Posterior vena cava (tissue), 2 donors: ENCODE data around the gene OTOF. TPM values are rescaled to one million over a fixed set of nuclear protein-coding genes. Genes with fewer than 3 reads are reported as not detected.
A peak's percentile ranks its signal among the peaks of the same experiment; 100 is the strongest.
"Not testable (repeated sequence)": the region's sequence is repeated elsewhere in the genome, so short reads cannot be mapped to it uniquely, and the experiment has no call there.

Experiments
- DNase-seq: peaks from one replicate; pipeline ENCODE4 v3.0.0-alpha.2; 2020; ENCODE audit warnings: low spot score
- intact Hi-C, 2 donors: fragments of 100-400 bp; cut with DNase I; formaldehyde crosslinking; loops; one replicate each; pipeline versions ENCODE4 v1.14.1 to v1.14.2; 2022 to 2023
- total RNA-seq, 2 donors: library from RNA; stranded (reverse); fragmentation: NEBNext Ultra II Directional; extraction: Animal tissue kit (Norgen Biotek cat#: 25700); gene quantifications; one replicate each; pipeline ENCODE4 v1.2.1, GENCODE V29; 2021
- donor health status: DM: yes; HTN: yes; CAD: no.
- donor health status: DM: yes; HTN: yes; CAD: no.

OTOF gene
- total RNA-seq, 2 donors from 2014 or later, result 0.29 to 0.32 TPM

- intact Hi-C loops, result no loop called here
- no peak for DNase-seq
Observed at GRCh38 chr2:26471766-26472706, 5.9 kb downstream of the OTOF start.

DNA sequence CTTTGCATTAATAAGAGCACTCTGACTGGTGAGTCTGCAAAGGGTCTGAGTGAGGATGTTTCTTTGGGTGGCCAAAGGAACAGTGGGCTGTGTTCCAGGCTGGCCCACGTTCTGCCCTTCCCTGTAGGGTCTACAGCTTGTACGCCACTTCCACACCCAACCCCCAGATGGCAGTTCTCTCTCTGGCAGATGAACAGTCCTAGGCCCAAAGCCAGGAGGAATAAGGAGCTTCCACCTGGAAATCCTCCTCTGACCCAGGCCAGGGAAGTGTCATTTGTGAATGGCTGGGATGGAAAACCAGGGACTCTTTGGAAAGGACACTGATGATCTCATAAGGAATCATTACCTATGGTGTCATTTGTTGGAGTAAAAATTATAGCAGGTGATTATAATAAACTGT, 6.6 kb downstream of the OTOF start:
- intact Hi-C loops, result no loop called here
- DNase-seq, result no peak

- DNase-seq, result no peak
- intact Hi-C loops, result no loop called here
Observed at GRCh38 chr2:26470601-26471260, 7.2 kb downstream of the OTOF start.

GRCh38 chr2:26469955-26470354, 8.0 kb downstream of the OTOF start:
- intact Hi-C loops, result no loop called here

DNA sequence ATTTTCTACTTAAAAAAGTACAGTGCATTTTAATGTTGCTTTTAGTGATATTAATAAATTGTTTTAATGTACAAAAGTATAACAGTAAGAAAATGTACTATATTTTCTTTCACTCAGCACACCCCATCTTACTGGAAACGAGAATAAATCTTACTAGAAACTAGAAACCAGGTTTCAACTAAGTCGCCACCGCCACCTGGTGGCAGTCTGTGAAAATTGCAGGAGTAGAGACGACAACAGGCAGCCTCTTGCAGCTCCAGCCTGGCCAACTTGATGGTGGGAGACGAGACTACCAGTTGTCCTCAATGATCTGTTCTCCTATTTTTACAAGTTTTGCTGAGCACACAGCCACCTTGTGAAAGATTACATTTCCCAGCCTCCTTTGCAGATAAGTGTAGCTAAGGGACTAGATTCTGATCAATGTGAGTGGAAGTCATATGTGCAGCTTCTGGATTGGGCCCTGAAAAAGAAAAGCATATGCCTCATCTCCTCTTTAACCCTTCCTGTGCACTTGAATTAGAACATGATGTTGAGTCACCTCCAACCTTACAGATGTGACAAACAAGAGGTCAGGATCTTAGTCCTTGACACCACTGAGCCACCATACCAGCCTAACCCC, 8.7 kb downstream of the OTOF start:
- no peak for DNase-seq
- intact Hi-C loops, result no loop called here

More at GRCh38 chr2:26469955-26470354, 8.0 kb downstream of the OTOF start:
- DNase-seq, result no peak

DNA sequence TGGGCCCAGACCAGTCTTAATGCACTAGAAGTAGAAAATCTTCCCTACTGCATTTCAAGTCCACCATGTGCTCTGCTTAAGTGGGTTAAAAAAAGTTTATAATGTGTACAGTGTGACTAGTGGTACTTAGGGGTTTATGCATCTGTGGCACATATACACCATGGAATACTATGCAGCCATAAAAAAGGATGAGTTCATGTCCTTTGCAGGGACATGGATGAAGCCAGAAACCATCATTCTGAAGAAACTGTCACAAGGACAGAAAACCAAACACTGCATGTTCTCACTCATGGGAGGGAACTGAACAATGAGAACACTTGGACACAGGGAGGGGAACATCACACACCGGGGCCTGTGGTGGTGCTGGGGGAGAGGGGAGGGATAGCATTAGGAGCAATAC, 9.4 kb downstream of the OTOF start:
- intact Hi-C loops, result not testable (repeated sequence)

GRCh38 chr2:26466662-26467310, 11.1 kb downstream of the OTOF start:
- intact Hi-C loops, result no loop called here
- peak; percentile 60 for DNase-seq

More for the DNA sequence above, 9.4 kb downstream of the OTOF start:
- DNase-seq, result not testable (repeated sequence)

DNA sequence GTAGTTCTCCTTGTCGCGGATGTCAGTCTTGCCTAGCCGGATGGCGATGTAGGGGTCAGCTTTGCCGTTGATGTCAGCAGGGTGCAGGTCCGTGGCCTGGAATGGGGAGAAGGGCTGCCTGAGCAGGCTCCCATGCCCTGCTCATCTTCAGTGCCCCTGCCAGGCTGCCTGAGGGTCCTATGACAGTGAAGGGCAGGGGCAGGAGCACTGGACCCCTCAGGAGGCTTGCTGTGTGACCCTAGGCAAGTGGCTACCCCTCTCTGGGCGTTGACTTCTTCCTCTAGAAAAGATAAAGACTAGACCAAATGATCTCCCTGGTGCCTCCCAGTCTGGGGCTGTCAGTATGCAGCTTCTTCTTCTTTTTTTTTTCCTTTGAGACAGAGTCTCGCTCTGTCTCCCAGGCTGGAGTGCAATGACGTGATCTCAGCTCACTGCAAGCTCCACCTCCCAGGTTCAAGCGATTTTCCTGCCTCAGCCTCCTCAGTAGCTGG, 11.9 kb downstream of the OTOF start:
- intact Hi-C loops, result no loop called here
- peak; percentile 62 for DNase-seq

- intact Hi-C loops, result no loop called here
Observed at GRCh38 chr2:26465266-26465925, 12.5 kb downstream of the OTOF start.

GRCh38 chr2:26464390-26465265, 13.3 kb downstream of the OTOF start:
- DNase-seq, result peak; percentile 65
- intact Hi-C loops, result no loop called here

More at GRCh38 chr2:26465266-26465925, 12.5 kb downstream of the OTOF start:
- DNase-seq, result peak; percentile 77

DNA sequence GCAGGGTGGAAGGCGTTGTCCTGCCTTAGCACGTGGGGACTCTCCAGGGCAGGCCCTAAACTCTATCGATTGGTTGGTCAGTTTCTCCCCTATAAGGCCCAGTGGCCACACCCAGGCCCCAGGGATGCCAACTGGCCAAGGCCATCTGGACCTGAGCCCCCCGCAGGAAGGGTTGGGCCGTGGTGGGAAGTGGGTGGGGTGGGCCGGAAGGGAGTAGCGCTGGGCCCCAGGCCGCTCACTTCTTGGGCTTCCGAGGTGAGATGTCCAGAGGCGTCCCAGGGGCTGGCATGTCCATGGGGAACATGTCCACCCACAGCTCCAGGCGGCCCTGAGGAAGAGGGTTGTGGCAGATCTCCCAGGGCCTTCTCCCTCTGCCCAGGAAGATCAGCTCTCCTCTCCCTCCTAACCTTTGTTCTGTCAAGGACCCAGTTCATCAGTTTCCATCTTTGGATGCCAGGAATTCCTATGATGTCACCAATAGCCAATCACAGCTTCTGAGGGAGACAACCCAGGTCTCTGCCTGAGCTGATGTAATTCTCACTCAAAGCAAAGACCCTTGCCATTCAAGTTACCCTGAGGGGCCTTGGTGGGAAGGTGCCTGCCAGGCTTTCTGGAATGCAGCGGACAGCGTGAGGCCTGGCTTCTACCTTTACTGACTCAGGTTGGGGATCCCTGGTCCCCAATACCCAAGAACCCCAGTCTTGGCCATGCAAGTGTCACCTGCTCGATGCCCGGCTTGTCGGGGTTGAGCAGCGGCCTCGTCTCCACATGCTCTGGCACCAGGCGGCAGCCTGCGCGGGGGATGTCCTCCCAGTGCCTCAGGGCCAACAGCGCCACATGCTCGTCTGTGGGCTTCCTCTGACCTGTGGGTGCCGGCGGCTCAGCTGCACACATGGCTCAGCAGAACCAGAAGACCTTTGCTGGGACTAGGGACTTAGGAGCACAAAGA, 14.4 kb downstream of the OTOF start:
- intact Hi-C loops, result no loop called here

GRCh38 chr2:26462511-26463243, 15.2 kb downstream of the OTOF start:
- peak; percentile 90 for DNase-seq
- intact Hi-C loops, result no loop called here

More for the DNA sequence above, 14.4 kb downstream of the OTOF start:
- peak; percentile 82 for DNase-seq

DNA sequence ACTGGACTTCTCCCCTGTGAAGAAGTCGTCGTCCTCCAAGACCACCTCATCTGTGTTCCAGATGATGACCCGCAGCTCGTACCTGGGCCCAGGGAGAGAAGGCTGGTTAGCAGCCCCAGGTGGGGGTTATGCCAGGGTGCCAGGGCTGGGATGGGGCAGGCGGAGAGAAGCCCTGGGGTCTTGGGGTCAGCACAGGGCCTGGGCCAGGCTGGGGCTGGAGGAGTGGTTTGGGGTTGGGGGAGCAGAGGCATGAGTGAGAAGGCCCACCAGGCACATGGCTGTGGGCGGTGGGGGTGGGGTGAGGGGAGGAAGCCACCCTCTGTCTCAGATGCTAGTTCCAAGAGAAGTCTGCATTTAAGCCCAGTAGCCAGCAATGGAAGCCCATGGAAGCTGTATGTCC, 15.8 kb downstream of the OTOF start:
- peak; percentile 65 for DNase-seq
- intact Hi-C loops, result no loop called here

GRCh38 chr2:26461601-26462023, 16.3 kb downstream of the OTOF start:
- intact Hi-C loops, result no loop called here
- peak; percentile 67 for DNase-seq

GRCh38 chr2:26460613-26461031, 17.3 kb downstream of the OTOF start:
- intact Hi-C loops, result no loop called here
- DNase-seq, result peak; percentile 65

DNA sequence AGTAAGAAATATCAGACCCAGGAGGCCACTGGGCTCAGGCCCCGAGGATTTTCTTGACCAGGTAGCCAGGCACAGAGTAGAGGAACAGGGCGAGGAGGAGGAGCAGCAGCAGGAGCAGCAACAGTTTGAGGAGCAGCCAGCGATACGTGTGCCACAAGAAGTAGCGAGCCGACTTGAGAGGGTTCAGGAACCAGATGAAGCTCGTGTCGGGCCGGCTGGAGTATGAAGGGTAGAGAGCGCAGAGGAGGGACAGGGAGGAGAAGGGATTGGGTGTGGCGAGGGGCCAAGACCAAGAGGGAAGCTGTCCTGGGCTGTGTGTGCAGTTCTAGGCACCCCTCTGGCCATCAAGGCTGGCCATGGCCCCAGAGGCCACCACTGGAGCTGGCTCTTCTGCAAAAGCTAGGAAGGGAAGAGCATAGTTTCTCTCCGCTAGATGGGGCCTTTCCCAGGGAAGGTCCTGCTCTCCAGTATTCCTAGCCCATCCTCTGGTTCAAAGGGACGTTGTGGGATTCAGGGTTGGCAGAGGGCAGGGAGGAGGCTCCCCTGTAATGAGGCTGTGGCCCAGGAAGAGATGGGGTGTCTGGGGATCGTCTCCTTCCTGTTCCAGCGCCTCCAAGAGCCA, 17.8 kb downstream of the OTOF start:
- intact Hi-C loops, result no loop called here
- DNase-seq, result peak; percentile 78
